ENCODE data around the gene PLXNA1. TPM values are rescaled to one million over a fixed set of nuclear protein-coding genes. Genes with fewer than 3 reads are reported as not detected.

The PLXNA1 gene
- total RNA-seq, 1 experiment from 2014 or later: 44.4 TPM

GRCh38 chr3:127013758-127014535 lies 31.0 kb downstream of the PLXNA1 start:
- Histone ChIP-seq H3K4me1 (replicated peaks) (no peaks in the 10 kb centered on the region), H3K27ac (no peak overlapping the region), H3K36me3 (peaks cover 71% of the 10 kb centered on the region), H3K4me3 (no peak overlapping the region), H3K27me3 (replicated peaks) (no peaks in the 10 kb centered on the region), H3K9me3 (replicated peaks) (no peaks in the 10 kb centered on the region)
- DNase-seq (ENCODE audit: low read depth in 1 of 2, low spot score in 2 of 2): no peak

GRCh38 chr3:127014536-127015281 lies 31.8 kb downstream of the PLXNA1 start:
- DNase-seq (ENCODE audit: low read depth in 1 of 2, low spot score in 2 of 2): no peak
- Histone ChIP-seq H3K4me1 (replicated peaks) (0 out of 2 replicates have a peak, but pooled peaks cover 5% of the 10 kb centered on the region), H3K36me3 (peaks cover 79% of the 10 kb centered on the region), H3K27ac (no peak overlapping the region), H3K4me3 (no peak overlapping the region), H3K27me3 (replicated peaks) (no peaks in the 10 kb centered on the region), H3K9me3 (replicated peaks) (no peaks in the 10 kb centered on the region)

GRCh38 chr3:127015282-127016042 lies 32.5 kb downstream of the PLXNA1 start:
- no peak for DNase-seq (ENCODE audit: low read depth in 1 of 2, low spot score in 2 of 2)
- Histone ChIP-seq H3K4me3 (no peak overlapping the region), H3K27me3 (replicated peaks) (no peaks in the 10 kb centered on the region), H3K9me3 (replicated peaks) (no peaks in the 10 kb centered on the region), H3K27ac (no peak overlapping the region), H3K4me1 (replicated peaks) (0 out of 2 replicates have a peak, but pooled peaks cover 5% of the 10 kb centered on the region), H3K36me3 (peaks cover 86% of the 10 kb centered on the region)

GRCh38 chr3:127016043-127016343 lies 33.1 kb downstream of the PLXNA1 start:
- DNase-seq (ENCODE audit: low read depth in 1 of 2, low spot score in 2 of 2): no peak
- Histone ChIP-seq H3K27ac (no peak overlapping the region), H3K9me3 (replicated peaks) (no peaks in the 10 kb centered on the region), H3K27me3 (replicated peaks) (no peaks in the 10 kb centered on the region), H3K36me3 (peaks cover 88% of the 10 kb centered on the region), H3K4me3 (no peak overlapping the region), H3K4me1 (replicated peaks) (0 out of 2 replicates have a peak, but pooled peaks cover 5% of the 10 kb centered on the region)

- no peaks in the 10 kb centered on the region for H3K9me3 ChIP-seq (replicated peaks)
- H3K27me3 ChIP-seq (replicated peaks): no peaks in the 10 kb centered on the region
- no peak overlapping the region for H3K4me3 ChIP-seq
- no peak overlapping the region for H3K27ac ChIP-seq
- DNase-seq (ENCODE audit: low read depth in 1 of 2, low spot score in 2 of 2): no peak
- H3K36me3 ChIP-seq: peaks cover 90% of the 10 kb centered on the region
- 0 out of 2 replicates have a peak, but pooled peaks cover 5% of the 10 kb centered on the region for H3K4me1 ChIP-seq (replicated peaks)
Measured at GRCh38 chr3:127016461-127016860, 33.5 kb downstream of the PLXNA1 start.

- H3K9me3 ChIP-seq (replicated peaks): no peaks in the 10 kb centered on the region
- H3K27me3 ChIP-seq (replicated peaks): no peaks in the 10 kb centered on the region
- no peak overlapping the region for H3K4me3 ChIP-seq
- DNase-seq (ENCODE audit: low read depth in 1 of 2, low spot score in 2 of 2): no peak
- 0 out of 2 replicates have a peak, but pooled peaks cover 5% of the 10 kb centered on the region for H3K4me1 ChIP-seq (replicated peaks)
- no peak overlapping the region for H3K27ac ChIP-seq
- H3K36me3 ChIP-seq: peaks cover 90% of the 10 kb centered on the region
Measured at GRCh38 chr3:127017229-127017628, 34.3 kb downstream of the PLXNA1 start.

GRCh38 chr3:127017781-127018180 lies 34.9 kb downstream of the PLXNA1 start:
- H3K27me3 ChIP-seq (replicated peaks): no peaks in the 10 kb centered on the region
- H3K4me1 ChIP-seq (replicated peaks): 0 out of 2 replicates have a peak, but pooled peaks cover 5% of the 10 kb centered on the region
- H3K27ac ChIP-seq: no peak overlapping the region
- no peak overlapping the region for H3K4me3 ChIP-seq
- DNase-seq (ENCODE audit: low read depth in 1 of 2, low spot score in 2 of 2): no peak
- peaks cover 90% of the 10 kb centered on the region for H3K36me3 ChIP-seq
- H3K9me3 ChIP-seq (replicated peaks): no peaks in the 10 kb centered on the region

GRCh38 chr3:127018306-127018828 lies 35.5 kb downstream of the PLXNA1 start:
- Histone ChIP-seq H3K27me3 (replicated peaks) (no peaks in the 10 kb centered on the region), H3K4me1 (replicated peaks) (0 out of 2 replicates have a peak, but pooled peaks cover 5% of the 10 kb centered on the region), H3K4me3 (no peak overlapping the region), H3K9me3 (replicated peaks) (no peaks in the 10 kb centered on the region), H3K36me3 (peaks cover 93% of the 10 kb centered on the region), H3K27ac (no peak overlapping the region)
- DNase-seq (ENCODE audit: low read depth in 1 of 2, low spot score in 2 of 2): no peak

- Histone ChIP-seq H3K36me3 (peaks cover 91% of the 10 kb centered on the region), H3K27ac (no peak overlapping the region), H3K4me1 (replicated peaks) (0 out of 2 replicates have a peak, but pooled peaks cover 5% of the 10 kb centered on the region), H3K4me3 (no peak overlapping the region), H3K9me3 (replicated peaks) (no peaks in the 10 kb centered on the region), H3K27me3 (replicated peaks) (no peaks in the 10 kb centered on the region)
- no peak for DNase-seq (ENCODE audit: low read depth in 1 of 2, low spot score in 2 of 2)
Measured at GRCh38 chr3:127019449-127019848, 36.5 kb downstream of the PLXNA1 start.

GRCh38 chr3:127020543-127020942 lies 37.6 kb downstream of the PLXNA1 start:
- H3K27ac ChIP-seq: no peak overlapping the region
- H3K27me3 ChIP-seq (replicated peaks): no peaks in the 10 kb centered on the region
- no peak for DNase-seq (ENCODE audit: low read depth in 1 of 2, low spot score in 2 of 2)
- H3K36me3 ChIP-seq: peaks cover 86% of the 10 kb centered on the region
- H3K9me3 ChIP-seq (replicated peaks): no peaks in the 10 kb centered on the region
- 0 out of 2 replicates have a peak, but pooled peaks cover 5% of the 10 kb centered on the region for H3K4me1 ChIP-seq (replicated peaks)
- no peak overlapping the region for H3K4me3 ChIP-seq

GRCh38 chr3:127022849-127023248 lies 39.9 kb downstream of the PLXNA1 start:
- Histone ChIP-seq H3K4me1 (replicated peaks) (0 out of 2 replicates have a peak, but pooled peaks cover 5% of the 10 kb centered on the region), H3K27ac (no peak overlapping the region), H3K36me3 (peaks cover 85% of the 10 kb centered on the region), H3K4me3 (no peak overlapping the region), H3K27me3 (replicated peaks) (no peaks in the 10 kb centered on the region), H3K9me3 (replicated peaks) (no peaks in the 10 kb centered on the region)
- DNase-seq (ENCODE audit: low read depth in 1 of 2, low spot score in 2 of 2): no peak

GRCh38 chr3:127025456-127025855 lies 42.5 kb downstream of the PLXNA1 start:
- no peaks in the 10 kb centered on the region for H3K27me3 ChIP-seq (replicated peaks)
- no peaks in the 10 kb centered on the region for H3K9me3 ChIP-seq (replicated peaks)
- no peak overlapping the region for H3K27ac ChIP-seq
- H3K4me1 ChIP-seq (replicated peaks): no peaks in the 10 kb centered on the region
- peaks cover 82% of the 10 kb centered on the region for H3K36me3 ChIP-seq
- H3K4me3 ChIP-seq: no peak overlapping the region
- DNase-seq (ENCODE audit: low read depth in 1 of 2, low spot score in 2 of 2): no peak

GRCh38 chr3:127026036-127026435 lies 43.1 kb downstream of the PLXNA1 start:
- DNase-seq (ENCODE audit: low read depth in 1 of 2, low spot score in 2 of 2): no peak
- Histone ChIP-seq H3K4me3 (no peak overlapping the region), H3K36me3 (peaks cover 82% of the 10 kb centered on the region), H3K27me3 (replicated peaks) (no peaks in the 10 kb centered on the region), H3K9me3 (replicated peaks) (no peaks in the 10 kb centered on the region), H3K4me1 (replicated peaks) (no peaks in the 10 kb centered on the region), H3K27ac (no peak overlapping the region)

Data from SJSA1 (cell line).